ENCODE data around the gene COL7A1. TPM values are rescaled to one million over a fixed set of nuclear protein-coding genes. Genes with fewer than 3 reads are reported as not detected.

The COL7A1 gene
- polyA plus RNA-seq, 1 donor from 2014 or later: 45.3 TPM

DNA sequence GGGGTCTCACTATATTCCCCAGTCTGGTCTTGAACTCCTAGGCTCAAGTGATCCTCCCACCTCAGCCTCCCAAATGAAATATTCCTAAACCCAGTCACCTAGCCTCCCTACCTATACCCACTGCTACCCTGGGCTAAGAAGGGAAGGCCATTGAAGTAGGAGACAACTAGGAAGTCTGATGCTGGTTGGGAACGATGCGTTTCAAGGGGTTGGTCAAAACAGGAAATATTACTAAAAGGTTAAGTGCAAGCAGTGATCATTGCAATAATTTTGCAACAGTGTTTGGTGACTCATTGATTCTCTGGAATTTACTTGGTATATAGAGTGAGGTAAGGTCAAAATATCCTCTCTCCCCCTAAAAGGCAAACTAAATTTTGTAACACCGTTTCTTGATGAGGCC lies 18.9 kb upstream of the COL7A1 start:
- Histone ChIP-seq H3K36me3 (ENCODE audit: insufficient read depth, low read length) (no peaks in the 10 kb centered on the region), H4K20me1 (ENCODE audit: insufficient read depth) (no peaks in the 10 kb centered on the region), H3F3A (ENCODE audit: insufficient read depth, low read length, poor library complexity, severe bottlenecking) (no peaks in the 10 kb centered on the region), H3K9ac (ENCODE audit: low read length) (no peak overlapping the region), H3K4me3 (ENCODE audit: low read length) (no peak overlapping the region), H3K4me2 (ENCODE audit: low read length) (no peak overlapping the region), H3K27me3 (ENCODE audit: insufficient read depth, low read depth, low read length) (no peaks in the 10 kb centered on the region), H3K27ac (ENCODE audit: low read length) (no peak overlapping the region), H3K9me2 (ENCODE audit: insufficient read depth, low read length) (no peaks in the 10 kb centered on the region), H3K9me3 (ENCODE audit: low read length) (no peaks in the 10 kb centered on the region), H2AFZ (ENCODE audit: low read depth, low read length) (no peak overlapping the region), H3K79me2 (replicated peaks; ENCODE audit: insufficient read depth, low read length) (peaks cover 3% of the 10 kb centered on the region)
- TF ChIP-seq EZH2 (IDR thresholded peaks at IDR 0.05; ENCODE audit: borderline replicate concordance, insufficient read depth, low read length, poor library complexity, severe bottlenecking) (no peak), MXI1 (conservative IDR thresholded peaks at IDR 0.05; ENCODE audit: poor library complexity, severe bottlenecking) (no peak), POLR2AphosphoS5 (IDR thresholded peaks at IDR 0.05) (no peak), TAF1 (IDR thresholded peaks at IDR 0.05; ENCODE audit: low read depth) (no peak), SMC3 (conservative IDR thresholded peaks at IDR 0.05; ENCODE audit: poor library complexity) (no peak), EP300 (conservative IDR thresholded peaks at IDR 0.05; ENCODE audit: poor library complexity, severe bottlenecking) (no peak), RAD21 (conservative IDR thresholded peaks at IDR 0.05) (no peak)
- TF ChIP-seq, protein P1, sequence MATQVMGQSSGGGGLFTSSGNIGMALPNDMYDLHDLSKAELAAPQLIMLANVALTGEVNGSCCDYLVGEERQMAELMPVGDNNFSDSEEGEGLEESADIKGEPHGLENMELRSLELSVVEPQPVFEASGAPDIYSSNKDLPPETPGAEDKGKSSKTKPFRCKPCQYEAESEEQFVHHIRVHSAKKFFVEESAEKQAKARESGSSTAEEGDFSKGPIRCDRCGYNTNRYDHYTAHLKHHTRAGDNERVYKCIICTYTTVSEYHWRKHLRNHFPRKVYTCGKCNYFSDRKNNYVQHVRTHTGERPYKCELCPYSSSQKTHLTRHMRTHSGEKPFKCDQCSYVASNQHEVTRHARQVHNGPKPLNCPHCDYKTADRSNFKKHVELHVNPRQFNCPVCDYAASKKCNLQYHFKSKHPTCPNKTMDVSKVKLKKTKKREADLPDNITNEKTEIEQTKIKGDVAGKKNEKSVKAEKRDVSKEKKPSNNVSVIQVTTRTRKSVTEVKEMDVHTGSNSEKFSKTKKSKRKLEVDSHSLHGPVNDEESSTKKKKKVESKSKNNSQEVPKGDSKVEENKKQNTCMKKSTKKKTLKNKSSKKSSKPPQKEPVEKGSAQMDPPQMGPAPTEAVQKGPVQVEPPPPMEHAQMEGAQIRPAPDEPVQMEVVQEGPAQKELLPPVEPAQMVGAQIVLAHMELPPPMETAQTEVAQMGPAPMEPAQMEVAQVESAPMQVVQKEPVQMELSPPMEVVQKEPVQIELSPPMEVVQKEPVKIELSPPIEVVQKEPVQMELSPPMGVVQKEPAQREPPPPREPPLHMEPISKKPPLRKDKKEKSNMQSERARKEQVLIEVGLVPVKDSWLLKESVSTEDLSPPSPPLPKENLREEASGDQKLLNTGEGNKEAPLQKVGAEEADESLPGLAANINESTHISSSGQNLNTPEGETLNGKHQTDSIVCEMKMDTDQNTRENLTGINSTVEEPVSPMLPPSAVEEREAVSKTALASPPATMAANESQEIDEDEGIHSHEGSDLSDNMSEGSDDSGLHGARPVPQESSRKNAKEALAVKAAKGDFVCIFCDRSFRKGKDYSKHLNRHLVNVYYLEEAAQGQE (IDR thresholded peaks at IDR 0.05; ENCODE audit: borderline replicate concordance): no peak
- TF ChIP-seq, protein P2, sequence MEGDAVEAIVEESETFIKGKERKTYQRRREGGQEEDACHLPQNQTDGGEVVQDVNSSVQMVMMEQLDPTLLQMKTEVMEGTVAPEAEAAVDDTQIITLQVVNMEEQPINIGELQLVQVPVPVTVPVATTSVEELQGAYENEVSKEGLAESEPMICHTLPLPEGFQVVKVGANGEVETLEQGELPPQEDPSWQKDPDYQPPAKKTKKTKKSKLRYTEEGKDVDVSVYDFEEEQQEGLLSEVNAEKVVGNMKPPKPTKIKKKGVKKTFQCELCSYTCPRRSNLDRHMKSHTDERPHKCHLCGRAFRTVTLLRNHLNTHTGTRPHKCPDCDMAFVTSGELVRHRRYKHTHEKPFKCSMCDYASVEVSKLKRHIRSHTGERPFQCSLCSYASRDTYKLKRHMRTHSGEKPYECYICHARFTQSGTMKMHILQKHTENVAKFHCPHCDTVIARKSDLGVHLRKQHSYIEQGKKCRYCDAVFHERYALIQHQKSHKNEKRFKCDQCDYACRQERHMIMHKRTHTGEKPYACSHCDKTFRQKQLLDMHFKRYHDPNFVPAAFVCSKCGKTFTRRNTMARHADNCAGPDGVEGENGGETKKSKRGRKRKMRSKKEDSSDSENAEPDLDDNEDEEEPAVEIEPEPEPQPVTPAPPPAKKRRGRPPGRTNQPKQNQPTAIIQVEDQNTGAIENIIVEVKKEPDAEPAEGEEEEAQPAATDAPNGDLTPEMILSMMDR (IDR thresholded peaks at IDR 0.05; ENCODE audit: poor library complexity, severe bottlenecking): no peak

DNA sequence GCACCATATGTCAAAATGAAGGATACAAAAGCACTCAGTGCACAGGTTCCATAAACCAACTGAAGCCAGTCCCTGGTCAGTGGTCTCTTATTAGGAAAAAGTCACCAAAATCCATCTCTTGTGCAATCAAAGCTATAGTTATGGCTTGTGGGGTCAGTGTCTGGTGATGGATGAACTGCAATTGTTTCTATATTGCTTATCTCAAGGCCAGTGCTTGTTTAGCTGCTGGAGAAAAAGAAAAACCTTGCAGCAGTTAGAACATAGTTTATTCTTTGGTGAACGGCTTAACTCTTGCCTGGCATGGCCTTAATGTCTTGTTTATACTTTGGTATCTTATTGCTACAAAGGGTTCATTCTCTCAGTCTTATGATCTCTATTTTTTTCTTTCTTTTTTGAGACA lies 17.2 kb upstream of the COL7A1 start:
- no peak overlapping the region for H3K4me2 ChIP-seq (ENCODE audit: low read length)
- no peaks in the 10 kb centered on the region for H3K27me3 ChIP-seq (ENCODE audit: insufficient read depth, low read depth, low read length)
- no peak overlapping the region for H2AFZ ChIP-seq (ENCODE audit: low read depth, low read length)
- no peaks in the 10 kb centered on the region for H4K20me1 ChIP-seq (ENCODE audit: insufficient read depth)
- H3K9me2 ChIP-seq (ENCODE audit: insufficient read depth, low read length): no peaks in the 10 kb centered on the region
- TF ChIP-seq RAD21 (conservative IDR thresholded peaks at IDR 0.05) (no peak), TAF1 (IDR thresholded peaks at IDR 0.05; ENCODE audit: low read depth) (no peak), EP300 (conservative IDR thresholded peaks at IDR 0.05; ENCODE audit: poor library complexity, severe bottlenecking) (no peak), SMC3 (conservative IDR thresholded peaks at IDR 0.05; ENCODE audit: poor library complexity) (no peak), POLR2AphosphoS5 (IDR thresholded peaks at IDR 0.05) (no peak), MXI1 (conservative IDR thresholded peaks at IDR 0.05; ENCODE audit: poor library complexity, severe bottlenecking) (no peak), EZH2 (IDR thresholded peaks at IDR 0.05; ENCODE audit: borderline replicate concordance, insufficient read depth, low read length, poor library complexity, severe bottlenecking) (no peak)
- TF ChIP-seq, protein P1 (IDR thresholded peaks at IDR 0.05; ENCODE audit: borderline replicate concordance): no peak
- TF ChIP-seq, protein P2 (IDR thresholded peaks at IDR 0.05; ENCODE audit: poor library complexity, severe bottlenecking): no peak
- no peaks in the 10 kb centered on the region for H3K9me3 ChIP-seq (ENCODE audit: low read length)
- H3K27ac ChIP-seq (ENCODE audit: low read length): no peak overlapping the region
- H3K4me3 ChIP-seq (ENCODE audit: low read length): no peak overlapping the region
- H3K36me3 ChIP-seq (ENCODE audit: insufficient read depth, low read length): no peaks in the 10 kb centered on the region
- H3K9ac ChIP-seq (ENCODE audit: low read length): no peak overlapping the region
- H3F3A ChIP-seq (ENCODE audit: insufficient read depth, low read length, poor library complexity, severe bottlenecking): no peaks in the 10 kb centered on the region
- peaks cover 20% of the 10 kb centered on the region for H3K79me2 ChIP-seq (replicated peaks; ENCODE audit: insufficient read depth, low read length)

Measured in neural cell (in vitro differentiated cells).